Upper lobe of right lung (tissue), 1 donor: ENCODE measurements around the gene EIF4E. TPM values are rescaled to one million over a fixed set of nuclear protein-coding genes. Genes with fewer than 3 reads are reported as not detected.
"Not testable (repeated sequence)": the region's sequence is repeated elsewhere in the genome, so short reads cannot be mapped to it uniquely, and the experiment has no call there.

Source experiments
- ATAC-seq: fragments of 200-7000 bp; cut with Tn5 transposase; one replicate; pipeline ENCODE4 v1.9.1; 2020; ENCODE audit warnings: mild to moderate bottlenecking, moderate library complexity
- DNase-seq: peaks from one replicate; pipeline ENCODE4 v3.0.0-alpha.2; 2020
- H3K27ac ChIP-seq: fragments of 200-600 bp; one replicate; pipeline ENCODE4 v1.8.0; 2022
- H3K27me3 ChIP-seq: fragments of 200-600 bp; one replicate; pipeline ENCODE4 v1.8.0; 2022; ENCODE audit warnings: mild to moderate bottlenecking
- H3K36me3 ChIP-seq: fragments of 200-600 bp; one replicate; pipeline ENCODE4 v1.8.0; 2022
- H3K4me1 ChIP-seq: fragments of 200-600 bp; one replicate; pipeline ENCODE4 v1.8.0; 2022
- H3K4me3 ChIP-seq: fragments of 200-600 bp; one replicate; pipeline ENCODE4 v1.8.0; 2022; ENCODE audit warnings: mild to moderate bottlenecking
- H3K9me3 ChIP-seq: fragments of 200-600 bp; one replicate; pipeline ENCODE4 v1.8.0; 2022
- CTCF ChIP-seq: fragments of 200-600 bp; IDR thresholded peaks from one replicate; pipeline ENCODE4 v1.8.0; 2022; ENCODE audit warnings: antibody characterized with exemption
- intact Hi-C: fragments of 100-400 bp; cut with DNase I; formaldehyde crosslinking; loops from one replicate; pipeline ENCODE4 v1.11.0; 2022
- total RNA-seq: library from RNA; stranded (reverse); fragmentation: NEBNext Ultra II Directional; extraction: Animal tissue kit (Norgen Biotek cat#: 25700); gene quantifications from one replicate; pipeline ENCODE4 v1.2.1, GENCODE V29; 2021
- donor health status: DM: no; HTN: yes; CAD: no; lungs with severe emphysema.

Gene EIF4E
- total RNA-seq, 1 donor from 2014 or later = 58.6 TPM

GRCh38 chr4:98887145-98887544 lies 41.8 kb downstream of the EIF4E start:
- H3K4me1 ChIP-seq = no peaks in the 10 kb centered on the region
- DNase-seq = no peak
- H3K27me3 ChIP-seq = no peaks in the 10 kb centered on the region
- H3K9me3 ChIP-seq = no peaks in the 10 kb centered on the region
- peaks cover 76% of the 10 kb centered on the region for H3K36me3 ChIP-seq
- H3K27ac ChIP-seq = no peak overlapping the region
- no peak overlapping the region for H3K4me3 ChIP-seq
- intact Hi-C loops = no loop called here
- ATAC-seq = no peak
- no peak for TF ChIP-seq CTCF

GRCh38 chr4:98886382-98886781 lies 42.6 kb downstream of the EIF4E start:
- H3K36me3 ChIP-seq = peaks cover 84% of the 10 kb centered on the region
- DNase-seq, H3K27me3 ChIP-seq, H3K4me1 ChIP-seq, ATAC-seq, intact Hi-C loops, H3K9me3 ChIP-seq, H3K4me3 ChIP-seq, H3K27ac ChIP-seq: not testable (repeated sequence)

DNA sequence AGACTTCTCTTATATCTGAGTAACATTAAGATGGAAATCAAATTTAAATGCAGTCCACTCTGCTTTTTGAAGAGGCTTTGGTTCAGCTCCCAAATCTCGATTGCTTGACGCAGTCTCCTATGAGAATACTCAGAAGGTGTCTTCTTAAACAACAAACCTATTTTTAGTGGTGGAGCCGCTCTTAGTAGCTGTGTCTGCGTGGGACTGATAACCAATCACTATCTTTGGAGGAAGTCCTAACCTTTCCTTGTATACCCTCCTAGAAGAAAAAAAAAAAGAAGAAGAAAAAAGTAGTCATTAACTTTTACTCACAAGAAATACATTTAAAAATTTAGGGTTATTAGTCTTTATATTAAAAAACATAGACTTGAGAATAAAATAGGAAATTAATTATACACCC lies 48.0 kb downstream of the EIF4E start:
- H3K4me3 ChIP-seq, DNase-seq, ATAC-seq, H3K9me3 ChIP-seq, H3K27me3 ChIP-seq, H3K27ac ChIP-seq, H3K4me1 ChIP-seq, intact Hi-C loops: not testable (repeated sequence)
- peaks cover 51% of the 10 kb centered on the region for H3K36me3 ChIP-seq

DNA sequence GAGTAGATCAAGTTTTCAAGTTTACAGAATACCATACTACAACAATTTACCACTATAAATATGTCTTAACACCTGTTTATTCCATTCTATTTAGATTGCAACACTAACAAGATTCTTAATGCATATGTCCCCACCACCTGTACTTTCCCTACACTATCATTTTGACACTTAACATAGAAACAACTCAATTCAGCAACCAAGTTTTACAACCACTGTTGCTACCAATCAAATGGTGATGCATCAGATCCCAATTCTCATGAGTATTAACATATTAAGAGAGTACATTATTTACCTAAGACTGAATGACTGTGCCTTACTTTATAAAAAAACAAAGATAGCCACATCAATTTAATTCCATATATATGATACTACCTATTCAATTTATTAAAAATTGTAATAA lies 49.4 kb downstream of the EIF4E start:
- intact Hi-C loops = no loop called here
- no peaks in the 10 kb centered on the region for H3K27me3 ChIP-seq
- DNase-seq (no peak), ATAC-seq (no peak)
- no peak overlapping the region for H3K27ac ChIP-seq
- H3K9me3 ChIP-seq = no peaks in the 10 kb centered on the region
- peaks cover 37% of the 10 kb centered on the region for H3K36me3 ChIP-seq
- H3K4me3 ChIP-seq = no peak overlapping the region
- no peak for TF ChIP-seq CTCF
- H3K4me1 ChIP-seq = no peaks in the 10 kb centered on the region

DNA sequence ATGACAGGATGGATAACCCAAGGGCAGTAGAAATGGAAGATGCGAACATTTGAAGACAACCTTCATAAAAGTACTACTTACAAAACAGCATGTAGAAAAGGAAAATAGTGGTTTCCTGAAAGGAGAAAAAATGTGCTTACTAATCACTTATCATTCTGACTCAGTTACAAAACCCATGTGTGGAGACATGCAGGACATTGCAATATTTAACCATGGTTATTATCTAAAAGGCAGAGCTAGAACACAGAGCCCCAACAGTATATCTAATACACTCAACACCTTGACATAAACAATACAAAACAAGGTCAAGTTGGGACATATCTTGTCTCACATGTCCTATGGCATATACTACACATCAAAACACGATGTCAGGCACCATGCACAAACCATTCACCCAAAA lies 55.9 kb downstream of the EIF4E start:
- no peaks in the 10 kb centered on the region for H3K4me1 ChIP-seq
- DNase-seq (no peak), ATAC-seq (no peak)
- H3K4me3 ChIP-seq = no peak overlapping the region
- no peaks in the 10 kb centered on the region for H3K9me3 ChIP-seq
- no peak overlapping the region for H3K27ac ChIP-seq
- intact Hi-C loops = no loop called here
- H3K36me3 ChIP-seq = peaks cover 6% of the 10 kb centered on the region
- no peak for TF ChIP-seq CTCF
- no peaks in the 10 kb centered on the region for H3K27me3 ChIP-seq

DNA sequence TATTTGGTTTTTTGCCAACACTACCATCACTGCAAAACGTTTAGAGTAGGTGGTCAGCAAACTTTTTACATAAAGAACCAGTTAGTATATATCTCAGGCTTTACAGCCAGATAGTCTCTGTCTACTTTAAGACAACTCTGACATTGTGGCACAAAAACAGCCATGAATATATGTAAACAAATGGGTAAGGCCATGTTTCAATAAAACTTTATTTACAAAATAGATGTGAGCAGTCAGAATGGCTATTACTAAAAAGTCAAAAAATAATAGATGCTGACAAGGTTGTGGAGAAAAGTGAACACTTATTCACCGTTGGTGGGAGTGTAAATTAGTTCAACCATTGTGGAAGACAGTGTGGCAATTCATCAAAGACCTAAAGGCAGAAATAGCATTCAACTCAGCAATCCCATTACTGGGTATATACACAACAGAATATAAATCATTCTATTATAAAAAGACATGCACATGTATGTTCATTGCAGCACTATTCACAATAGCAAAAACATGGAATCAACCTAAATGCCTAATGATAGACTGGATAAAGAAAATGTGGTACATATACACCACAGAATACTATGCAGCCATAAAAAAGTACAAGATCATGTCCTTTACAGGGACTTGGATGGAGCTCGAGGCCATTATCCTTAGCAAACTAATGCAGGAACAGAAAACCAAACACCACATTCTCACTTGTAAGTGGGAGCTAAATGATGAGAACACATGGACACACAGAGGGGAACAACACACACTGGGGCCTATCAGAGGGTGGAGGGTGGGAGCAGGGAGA lies 56.6 kb downstream of the EIF4E start:
- DNase-seq, H3K9me3 ChIP-seq, H3K4me3 ChIP-seq, H3K27ac ChIP-seq, intact Hi-C loops, H3K36me3 ChIP-seq, H3K27me3 ChIP-seq, ATAC-seq, H3K4me1 ChIP-seq: not testable (repeated sequence)

- Histone ChIP-seq H3K4me3 (no peak overlapping the region), H3K4me1 (no peaks in the 10 kb centered on the region), H3K9me3 (no peaks in the 10 kb centered on the region), H3K27ac (no peak overlapping the region), H3K36me3 (no peaks in the 10 kb centered on the region), H3K27me3 (no peaks in the 10 kb centered on the region)
- no peak for DNase-seq
- intact Hi-C loops = no loop called here
- no peak for TF ChIP-seq CTCF
- no peak for ATAC-seq
These were observed 61.3 kb downstream of the EIF4E start for GRCh38 chr4:98867648-98868047.
